Chondrocyte (in vitro differentiated cells): ENCODE measurements around the gene ZNF26. TPM values are rescaled to one million over a fixed set of nuclear protein-coding genes. Genes with fewer than 3 reads are reported as not detected.
"Not testable (repeated sequence)": the region's sequence is repeated elsewhere in the genome, so short reads cannot be mapped to it uniquely, and the experiment has no call there.

ENCODE experiments used
- DNase-seq: peaks from one replicate; pipeline ENCODE4 v3.0.0; 2021; ENCODE audit warnings: mixed read lengths, low spot score
- H3K27ac Mint-ChIP-seq: one replicate; pipeline ENCODE4 v1.8.0; 2021; ENCODE audit warnings: mild to moderate bottlenecking, moderate library complexity, mixed read lengths; ENCODE audit not compliant: unreplicated experiment
- H3K27me3 Mint-ChIP-seq: 2 replicates; pipeline ENCODE4 v1.8.0; 2021; ENCODE audit warnings: low read depth, mixed read lengths
- H3K36me3 Mint-ChIP-seq: 2 replicates; pipeline ENCODE4 v1.8.0; 2021; ENCODE audit warnings: low read depth, mixed read lengths
- H3K4me1 Mint-ChIP-seq: 2 replicates; pipeline ENCODE4 v1.8.0; 2021; ENCODE audit warnings: low read depth, mild to moderate bottlenecking, mixed read lengths
- H3K4me3 Mint-ChIP-seq: one replicate; pipeline ENCODE4 v1.8.0; 2021; ENCODE audit warnings: mild to moderate bottlenecking, moderate library complexity, mixed read lengths; ENCODE audit not compliant: unreplicated experiment
- H3K9me3 Mint-ChIP-seq: 2 replicates; pipeline ENCODE4 v1.8.0; 2021; ENCODE audit warnings: low read depth, mixed read lengths
- total RNA-seq: library from RNA; stranded (reverse); gene quantifications from 3 replicates; pipeline ENCODE4 v1.2.1, GENCODE V29; 2021
- TF ChIP-seq, protein P1 (sequence below): fragments of 200-600 bp; sonication (generic); IDR thresholded peaks from 2 replicates; pipeline ENCODE4 v1.5.0; 2021; ENCODE audit warnings: antibody characterized with exemption, mild to moderate bottlenecking, moderate library complexity

The ZNF26 gene
- total RNA-seq, 1 donor from 2014 or later, result 8.0 TPM

DNA sequence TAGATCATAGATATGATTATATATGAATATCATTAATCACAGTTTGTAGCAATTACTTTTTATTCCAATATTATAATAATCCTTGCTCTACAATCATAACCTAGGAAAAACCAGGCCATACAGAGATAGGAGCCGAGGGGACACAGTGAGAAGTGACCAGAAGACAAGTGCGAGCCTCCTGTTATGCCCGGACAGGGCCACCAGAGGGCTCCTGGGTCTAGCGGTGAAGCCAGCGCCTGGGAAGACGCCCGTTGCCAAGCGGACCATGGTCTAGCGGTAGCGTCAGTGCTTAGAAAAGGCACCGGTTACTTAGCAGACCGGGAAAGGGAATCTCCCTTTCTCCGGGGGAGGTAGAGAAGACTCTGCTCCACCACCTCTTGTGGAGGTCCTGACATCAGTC lies 9.3 kb upstream of the ZNF26 start:
- H3K9me3 Mint-ChIP-seq, result peaks cover 36% of the 10 kb centered on the region
- not testable (repeated sequence) for H3K27ac Mint-ChIP-seq, DNase-seq, H3K27me3 Mint-ChIP-seq, H3K36me3 Mint-ChIP-seq, H3K4me3 Mint-ChIP-seq, H3K4me1 Mint-ChIP-seq
- TF ChIP-seq, protein P1, sequence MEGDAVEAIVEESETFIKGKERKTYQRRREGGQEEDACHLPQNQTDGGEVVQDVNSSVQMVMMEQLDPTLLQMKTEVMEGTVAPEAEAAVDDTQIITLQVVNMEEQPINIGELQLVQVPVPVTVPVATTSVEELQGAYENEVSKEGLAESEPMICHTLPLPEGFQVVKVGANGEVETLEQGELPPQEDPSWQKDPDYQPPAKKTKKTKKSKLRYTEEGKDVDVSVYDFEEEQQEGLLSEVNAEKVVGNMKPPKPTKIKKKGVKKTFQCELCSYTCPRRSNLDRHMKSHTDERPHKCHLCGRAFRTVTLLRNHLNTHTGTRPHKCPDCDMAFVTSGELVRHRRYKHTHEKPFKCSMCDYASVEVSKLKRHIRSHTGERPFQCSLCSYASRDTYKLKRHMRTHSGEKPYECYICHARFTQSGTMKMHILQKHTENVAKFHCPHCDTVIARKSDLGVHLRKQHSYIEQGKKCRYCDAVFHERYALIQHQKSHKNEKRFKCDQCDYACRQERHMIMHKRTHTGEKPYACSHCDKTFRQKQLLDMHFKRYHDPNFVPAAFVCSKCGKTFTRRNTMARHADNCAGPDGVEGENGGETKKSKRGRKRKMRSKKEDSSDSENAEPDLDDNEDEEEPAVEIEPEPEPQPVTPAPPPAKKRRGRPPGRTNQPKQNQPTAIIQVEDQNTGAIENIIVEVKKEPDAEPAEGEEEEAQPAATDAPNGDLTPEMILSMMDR, result peak; percentile 36

DNA sequence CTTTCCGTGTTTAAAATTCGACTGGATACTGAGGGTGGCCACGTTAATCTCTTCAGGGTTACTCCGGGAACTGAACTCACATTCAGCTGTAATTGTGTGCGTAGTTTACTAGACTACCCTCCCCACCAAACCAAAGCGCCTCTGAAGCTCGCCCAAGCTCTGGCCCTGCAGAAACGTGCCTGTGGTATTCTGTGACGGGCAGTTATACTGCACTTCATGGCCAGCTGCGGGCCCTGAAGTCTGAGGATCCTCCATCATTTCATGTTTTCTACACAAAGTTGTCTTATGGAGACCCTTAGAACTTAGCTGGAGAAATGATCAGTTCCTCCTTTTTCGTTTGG lies 688 bp downstream of the ZNF26 start:
- Mint-ChIP-seq H3K27ac (peak overlapping the region; percentile 83), H3K9me3 (peaks cover 17% of the 10 kb centered on the region), H3K4me3 (peak overlapping the region; percentile 90), H3K36me3 (peaks cover 17% of the 10 kb centered on the region), H3K27me3 (no peaks in the 10 kb centered on the region), H3K4me1 (peaks cover 24% of the 10 kb centered on the region)
- TF ChIP-seq, protein P1, result no peak
- no peak for DNase-seq

DNA sequence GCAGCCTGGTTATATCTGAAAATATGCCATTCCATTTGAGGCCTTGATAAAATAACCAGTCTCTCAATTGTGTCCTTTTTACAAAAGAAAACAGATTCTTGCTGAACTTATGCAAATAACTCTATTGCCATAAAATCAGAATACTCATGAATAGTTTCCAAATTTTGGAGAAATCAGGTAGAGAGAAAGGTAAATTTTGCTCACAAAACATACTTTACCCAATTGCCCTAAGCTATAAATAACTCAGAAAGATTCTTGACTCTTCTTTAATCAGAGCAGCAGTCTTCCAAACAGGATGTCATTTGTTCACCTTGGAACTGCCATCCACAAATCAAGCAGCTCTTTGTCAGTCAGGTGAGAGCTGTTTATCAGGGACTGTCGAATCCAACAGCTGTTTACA lies 12.6 kb downstream of the ZNF26 start:
- Mint-ChIP-seq H3K9me3 (peaks cover 25% of the 10 kb centered on the region), H3K4me1 (peaks cover 5% of the 10 kb centered on the region), H3K36me3 (peaks cover 15% of the 10 kb centered on the region), H3K27ac (no peak overlapping the region), H3K4me3 (no peak overlapping the region), H3K27me3 (no peaks in the 10 kb centered on the region)
- TF ChIP-seq, protein P1, result no peak
- DNase-seq, result no peak

DNA sequence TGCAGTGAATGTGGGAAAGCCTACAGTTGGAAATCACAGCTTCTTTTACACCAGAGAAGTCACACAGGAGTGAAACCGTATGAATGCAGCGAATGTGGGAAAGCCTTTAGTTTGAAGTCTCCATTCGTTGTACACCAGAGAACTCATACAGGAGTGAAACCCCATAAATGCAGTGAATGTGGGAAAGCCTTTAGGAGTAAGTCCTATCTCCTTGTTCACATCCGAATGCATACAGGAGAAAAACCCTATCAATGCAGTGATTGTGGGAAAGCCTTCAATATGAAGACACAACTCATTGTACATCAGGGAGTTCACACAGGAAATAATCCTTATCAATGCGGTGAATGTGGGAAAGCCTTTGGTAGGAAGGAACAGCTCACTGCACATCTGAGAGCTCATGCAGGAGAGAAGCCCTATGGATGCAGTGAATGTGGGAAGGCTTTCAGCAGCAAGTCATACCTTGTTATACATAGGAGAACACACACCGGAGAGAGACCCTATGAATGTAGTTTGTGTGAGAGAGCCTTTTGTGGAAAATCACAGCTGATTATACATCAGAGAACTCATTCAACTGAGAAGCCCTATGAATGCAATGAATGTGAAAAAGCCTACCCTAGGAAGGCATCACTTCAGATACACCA lies 24.6 kb downstream of the ZNF26 start:
- Mint-ChIP-seq H3K27me3 (no peaks in the 10 kb centered on the region), H3K27ac (no peak overlapping the region), H3K4me1 (no peaks in the 10 kb centered on the region), H3K9me3 (peaks cover 60% of the 10 kb centered on the region), H3K36me3 (peaks cover 76% of the 10 kb centered on the region), H3K4me3 (no peak overlapping the region)
- TF ChIP-seq, protein P1, result no peak
- DNase-seq, result no peak

DNA sequence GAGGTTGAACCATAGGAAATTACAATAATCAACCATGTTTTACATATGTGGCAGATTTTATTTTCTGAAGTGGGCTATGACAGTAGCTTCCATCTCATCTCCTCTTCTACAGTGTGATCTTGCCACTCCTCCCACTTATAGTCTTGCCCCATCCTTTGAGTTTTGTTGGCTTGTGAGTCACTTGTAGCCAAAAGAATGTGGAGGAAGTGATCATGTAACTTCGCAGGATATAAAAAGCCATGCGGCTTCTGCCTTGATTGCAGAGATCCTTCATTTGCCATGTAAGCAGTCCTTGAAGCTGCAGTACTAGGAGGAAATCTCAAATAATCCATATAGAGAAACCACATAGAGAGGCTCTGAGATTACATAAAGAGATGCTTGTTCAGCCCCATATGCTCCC lies 37.4 kb downstream of the ZNF26 start:
- H3K27me3 Mint-ChIP-seq, result no peaks in the 10 kb centered on the region
- H3K9me3 Mint-ChIP-seq, result peaks cover 45% of the 10 kb centered on the region
- H3K4me3 Mint-ChIP-seq, result no peak overlapping the region
- no peak overlapping the region for H3K27ac Mint-ChIP-seq
- TF ChIP-seq, protein P1, result no peak
- no peaks in the 10 kb centered on the region for H3K4me1 Mint-ChIP-seq
- DNase-seq, result no peak
- H3K36me3 Mint-ChIP-seq, result peaks cover 31% of the 10 kb centered on the region
